ENCODE data around the gene C21orf91.
"Not testable (repeated sequence)": the region's sequence is repeated elsewhere in the genome, so short reads cannot be mapped to it uniquely, and the experiment has no call there.

The C21orf91 gene

GRCh38 chr21:17777072-17777765 is 41.9 kb downstream of the C21orf91 start:
- no peak for DNase-seq (ENCODE audit: low read depth in 2 of 2)

- peak in 1 of 2 donors; percentile 34 for DNase-seq (ENCODE audit: low read depth in 2 of 2)
These were observed 43.6 kb downstream of the C21orf91 start for GRCh38 chr21:17775431-17776126.

- DNase-seq (ENCODE audit: low read depth in 2 of 2), result not testable (repeated sequence)
These were observed 44.1 kb downstream of the C21orf91 start for GRCh38 chr21:17775021-17775420.

- no peak for DNase-seq (ENCODE audit: low read depth in 2 of 2)
These were observed 49.7 kb downstream of the C21orf91 start for GRCh38 chr21:17769447-17769845.

- no peak for DNase-seq (ENCODE audit: low read depth in 2 of 2)
These were observed 50.2 kb downstream of the C21orf91 start for GRCh38 chr21:17768840-17769446.

GRCh38 chr21:17765207-17765606 is 53.9 kb downstream of the C21orf91 start:
- DNase-seq (ENCODE audit: low read depth in 2 of 2), result no peak

- DNase-seq (ENCODE audit: low read depth in 2 of 2), result no peak
These were observed 55.7 kb downstream of the C21orf91 start for GRCh38 chr21:17763288-17764037.

- DNase-seq (ENCODE audit: low read depth in 2 of 2), result no peak
These were observed 59.5 kb downstream of the C21orf91 start for GRCh38 chr21:17759511-17760178.

- DNase-seq (ENCODE audit: low read depth in 2 of 2), result no peak
These were observed 60.5 kb downstream of the C21orf91 start for GRCh38 chr21:17758683-17759082.

- DNase-seq (ENCODE audit: low read depth in 2 of 2), result no peak
These were observed 61.5 kb downstream of the C21orf91 start for GRCh38 chr21:17757671-17758070.

- DNase-seq (ENCODE audit: low read depth in 2 of 2), result no peak
These were observed 65.4 kb downstream of the C21orf91 start for GRCh38 chr21:17753736-17754135.

GRCh38 chr21:17752171-17752570 is 67.0 kb downstream of the C21orf91 start:
- DNase-seq (ENCODE audit: low read depth in 2 of 2), result no peak

GRCh38 chr21:17746920-17747319 is 72.2 kb downstream of the C21orf91 start:
- no peak for DNase-seq (ENCODE audit: low read depth in 2 of 2)

GRCh38 chr21:17745086-17745485 is 74.1 kb downstream of the C21orf91 start:
- no peak for DNase-seq (ENCODE audit: low read depth in 2 of 2)

- DNase-seq (ENCODE audit: low read depth in 2 of 2), result no peak
These were observed 76.1 kb downstream of the C21orf91 start for GRCh38 chr21:17742940-17743592.

GRCh38 chr21:17742181-17742580 is 77.0 kb downstream of the C21orf91 start:
- DNase-seq (ENCODE audit: low read depth in 2 of 2), result no peak

Data from stimulated activated CD8-positive, alpha-beta memory T cell treated with anti-CD3 and anti-CD28 coated beads, Interleukin-2, amount 100 ng/mL, for 1 hour (primary cell).